A549 (cell line): ENCODE results near the gene RALGDS.

Source experiments
- BHLHE40 ChIP-seq: IDR thresholded peaks from 2 replicates; pipeline ENCODE4 v1.6.1; 2012; ENCODE audit warnings: low read depth, low read length, inconsistent platforms
- CEBPB ChIP-seq, 2 experiments: fragments of >200 bp in 1 of 2; sonication (Bioruptor Twin) in 1 of 2; formaldehyde crosslinking in 1 of 2; IDR thresholded peaks; 2 replicates each; pipeline ENCODE4 v1.6.1; 2012 to 2016
- CTCF ChIP-seq: fragments of >200 bp; sonication (Bioruptor Twin); formaldehyde crosslinking; IDR thresholded peaks from 3 replicates; pipeline ENCODE4 v1.5.1; 2016
- EHF ChIP-seq: fragments of 250-450 bp; sonication (Bioruptor Pico); IDR thresholded peaks from 2 replicates; pipeline ENCODE4 v1.5.0; 2020; ENCODE audit warnings: mild to moderate bottlenecking
- EP300 ChIP-seq, 2 experiments: fragments of >200 bp; sonication (Bioruptor Twin); formaldehyde crosslinking; IDR thresholded peaks; 2 replicates in 1 of 2; 3 replicates in 1 of 2; pipeline ENCODE4 v1.6.1; 2016 to 2017
- REST ChIP-seq: fragments of 200-600 bp; sonication (generic); IDR thresholded peaks from 2 replicates; pipeline ENCODE4 v1.6.1; 2016; ENCODE audit warnings: antibody characterized with exemption, mild to moderate bottlenecking, moderate library complexity
- ZFP36 ChIP-seq: fragments of 450-650 bp; IDR thresholded peaks from 2 replicates; pipeline ENCODE4 v1.6.1; 2014; ENCODE audit warnings: borderline replicate concordance; ENCODE audit not compliant: partially characterized antibody

GRCh38 chr9:133103987-133104505 is 17.0 kb downstream of the RALGDS start:
- no peak for TF ChIP-seq CEBPB (IDR thresholded peaks at IDR 0.05)
- no peak for TF ChIP-seq BHLHE40
- TF ChIP-seq EP300 (IDR thresholded peaks at IDR 0.05): no peak
- no peak for TF ChIP-seq CTCF
- TF ChIP-seq ZFP36: no peak
- no peak for TF ChIP-seq REST
- TF ChIP-seq EHF (CRISPR knock-in tag): no peak
